Mesodermal cell (in vitro differentiated cells): ENCODE measurements around the gene TPBGL.

Experiments
- H3K27ac ChIP-seq: 2 replicates; pipeline ENCODE4 v1.7.0; 2013; ENCODE audit warnings: mild to moderate bottlenecking, low read depth, low read length, moderate library complexity; ENCODE audit not compliant: severe bottlenecking
- H3K36me3 ChIP-seq: 2 replicates; pipeline ENCODE4 v1.7.1; 2013; ENCODE audit warnings: mild to moderate bottlenecking, low read length, moderate library complexity; ENCODE audit not compliant: control insufficient read depth, insufficient read depth
- H3K4me1 ChIP-seq: one replicate; pipeline ENCODE4 v1.7.1; 2013; ENCODE audit warnings: mild to moderate bottlenecking, low read length; ENCODE audit not compliant: insufficient read depth, control insufficient read depth, poor library complexity, severe bottlenecking
- H3K4me3 ChIP-seq: 2 replicates; pipeline ENCODE4 v1.7.0; 2013; ENCODE audit warnings: low read length, control low read depth, mild to moderate bottlenecking; ENCODE audit not compliant: insufficient read depth, poor library complexity, severe bottlenecking; ENCODE audit errors: extremely low read depth
- H3K9me3 ChIP-seq: 2 replicates; pipeline ENCODE4 v1.7.1; 2013; ENCODE audit warnings: mild to moderate bottlenecking, low read length, moderate library complexity; ENCODE audit not compliant: control insufficient read depth
- WGBS, 2 experiments: methylation state at CpG; one replicate each; pipeline ENCODE4 v1.1.5; 2013; ENCODE audit warnings: missing lambda C conversion rate in 2 of 2; ENCODE audit not compliant: insufficient coverage in 2 of 2; 5-methylcytosine and 5-hydroxymethylcytosine counted together

Gene TPBGL

GRCh38 chr11:75214411-75214821, 26.2 kb upstream of the TPBGL start:
- no peaks in the 10 kb centered on the region for H3K9me3 ChIP-seq
- no peak overlapping the region for H3K27ac ChIP-seq
- WGBS, 2 experiments: 0 to 5% methylated on average over 3 to 8 of the region's 8 CpGs
- no peaks in the 10 kb centered on the region for H3K4me1 ChIP-seq
- H3K36me3 ChIP-seq: no peaks in the 10 kb centered on the region
- no peak overlapping the region for H3K4me3 ChIP-seq

DNA sequence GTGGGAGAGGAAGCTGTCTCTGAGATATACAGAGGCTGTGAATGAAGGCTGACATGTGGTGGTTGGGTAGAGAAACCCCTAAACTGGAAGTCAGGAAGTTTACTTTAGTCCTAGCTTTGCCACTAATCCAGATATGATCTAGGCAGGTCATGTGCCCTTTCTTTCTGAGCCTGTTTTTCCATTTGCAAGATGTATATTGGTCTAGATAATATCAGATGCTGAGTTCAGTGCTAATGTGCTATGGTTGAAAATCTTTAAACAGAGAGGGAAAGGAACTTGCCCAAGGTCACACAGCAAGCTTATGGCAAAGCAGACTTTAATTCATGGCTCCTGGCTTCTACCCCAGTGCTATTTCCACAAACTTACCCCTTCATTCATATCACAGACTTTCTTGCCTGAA, 25.7 kb upstream of the TPBGL start:
- H3K27ac ChIP-seq: no peak overlapping the region
- H3K9me3 ChIP-seq: no peaks in the 10 kb centered on the region
- no peaks in the 10 kb centered on the region for H3K36me3 ChIP-seq
- H3K4me1 ChIP-seq: no peaks in the 10 kb centered on the region
- H3K4me3 ChIP-seq: no peak overlapping the region

GRCh38 chr11:75219869-75220268, 20.7 kb upstream of the TPBGL start:
- WGBS, 2 experiments: 40 to 44% methylated on average over 1 of the region's 2 CpGs
- H3K36me3 ChIP-seq: no peaks in the 10 kb centered on the region
- H3K27ac ChIP-seq: no peak overlapping the region

GRCh38 chr11:75223954-75224643, 16.5 kb upstream of the TPBGL start:
- Histone ChIP-seq H3K36me3 (no peaks in the 10 kb centered on the region), H3K4me3 (no peak overlapping the region), H3K27ac (no peak overlapping the region), H3K4me1 (no peaks in the 10 kb centered on the region), H3K9me3 (no peaks in the 10 kb centered on the region)
- WGBS, 2 experiments: 61 to 66% methylated on average over 3 to 4 of the region's 5 CpGs

More at GRCh38 chr11:75219869-75220268, 20.7 kb upstream of the TPBGL start:
- H3K4me3 ChIP-seq: no peak overlapping the region
- no peaks in the 10 kb centered on the region for H3K9me3 ChIP-seq
- H3K4me1 ChIP-seq: no peaks in the 10 kb centered on the region

GRCh38 chr11:75225794-75226193, 14.8 kb upstream of the TPBGL start:
- H3K4me1 ChIP-seq: no peaks in the 10 kb centered on the region
- WGBS, 2 experiments: 40 to 90% methylated on average over 1 to 2 of the region's 4 CpGs

DNA sequence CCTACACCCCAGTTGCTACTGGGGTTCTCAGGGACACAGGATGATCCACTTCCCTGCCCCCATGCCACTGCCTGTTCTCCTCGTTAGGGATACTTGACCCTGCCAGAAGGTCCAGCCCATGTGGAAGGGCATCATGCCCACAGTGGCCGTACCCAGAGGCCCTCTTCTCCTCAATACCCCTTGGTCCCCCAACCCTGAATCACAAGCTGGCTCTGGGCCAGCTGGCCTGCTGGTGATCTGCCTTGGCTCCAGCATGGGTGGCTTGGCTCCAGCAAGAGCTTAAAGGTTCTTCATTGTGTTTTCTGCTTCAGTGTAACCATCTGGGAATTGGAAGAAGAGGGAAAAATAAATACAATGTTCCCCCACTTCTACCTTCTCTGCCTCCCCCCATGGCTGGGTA, 11.1 kb upstream of the TPBGL start:
- no peak overlapping the region for H3K27ac ChIP-seq
- no peaks in the 10 kb centered on the region for H3K9me3 ChIP-seq
- no peaks in the 10 kb centered on the region for H3K36me3 ChIP-seq
- H3K4me1 ChIP-seq: no peaks in the 10 kb centered on the region
- H3K4me3 ChIP-seq: no peak overlapping the region
- WGBS, 2 experiments: 81 to 92% methylated on average over 2 of the region's 2 CpGs

More at GRCh38 chr11:75225794-75226193, 14.8 kb upstream of the TPBGL start:
- no peaks in the 10 kb centered on the region for H3K36me3 ChIP-seq
- H3K27ac ChIP-seq: no peak overlapping the region
- H3K4me3 ChIP-seq: no peak overlapping the region
- H3K9me3 ChIP-seq: no peaks in the 10 kb centered on the region

- Histone ChIP-seq H3K9me3 (no peaks in the 10 kb centered on the region), H3K4me3 (no peak overlapping the region), H3K27ac (no peak overlapping the region), H3K36me3 (no peaks in the 10 kb centered on the region), H3K4me1 (peaks cover 3% of the 10 kb centered on the region)
- WGBS, 2 experiments: 90% methylated on average over 2 of the region's 2 CpGs; no CpG with 5 or more reads in 1 of the 2 experiments
Measured at GRCh38 chr11:75230621-75231020, 10.0 kb upstream of the TPBGL start.

DNA sequence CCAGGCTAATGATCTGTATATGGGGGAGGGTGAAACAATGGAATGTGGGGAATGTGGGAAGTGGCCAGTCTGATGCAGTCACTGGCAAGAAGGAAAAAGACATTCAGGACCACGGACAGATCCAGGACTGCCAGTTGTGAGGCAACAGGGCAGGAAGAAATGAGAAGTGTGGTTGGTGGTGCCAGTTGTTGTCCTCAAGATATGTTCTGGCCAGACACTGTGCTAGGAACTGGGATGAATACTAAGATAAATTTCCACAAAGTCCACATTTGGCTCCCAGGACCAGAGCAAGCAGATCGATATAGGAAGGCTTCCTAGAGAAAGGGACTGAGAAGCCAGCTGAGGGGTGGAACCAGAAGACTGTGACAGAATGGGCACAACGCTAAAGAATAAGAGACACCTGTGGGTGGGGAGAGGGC, 6.8 kb upstream of the TPBGL start:
- Histone ChIP-seq H3K9me3 (no peaks in the 10 kb centered on the region), H3K4me1 (peaks cover 7% of the 10 kb centered on the region), H3K36me3 (no peaks in the 10 kb centered on the region), H3K4me3 (no peak overlapping the region), H3K27ac (no peak overlapping the region)
- WGBS, 2 experiments: 47 to 60% methylated on average over 3 of the region's 3 CpGs

- Histone ChIP-seq H3K4me3 (no peak overlapping the region), H3K9me3 (no peaks in the 10 kb centered on the region), H3K4me1 (peaks cover 11% of the 10 kb centered on the region), H3K27ac (no peak overlapping the region), H3K36me3 (no peaks in the 10 kb centered on the region)
- WGBS, 2 experiments: 18 to 40% methylated on average over 4 to 7 of the region's 8 CpGs
Measured at GRCh38 chr11:75236062-75236461, 4.5 kb upstream of the TPBGL start.

DNA sequence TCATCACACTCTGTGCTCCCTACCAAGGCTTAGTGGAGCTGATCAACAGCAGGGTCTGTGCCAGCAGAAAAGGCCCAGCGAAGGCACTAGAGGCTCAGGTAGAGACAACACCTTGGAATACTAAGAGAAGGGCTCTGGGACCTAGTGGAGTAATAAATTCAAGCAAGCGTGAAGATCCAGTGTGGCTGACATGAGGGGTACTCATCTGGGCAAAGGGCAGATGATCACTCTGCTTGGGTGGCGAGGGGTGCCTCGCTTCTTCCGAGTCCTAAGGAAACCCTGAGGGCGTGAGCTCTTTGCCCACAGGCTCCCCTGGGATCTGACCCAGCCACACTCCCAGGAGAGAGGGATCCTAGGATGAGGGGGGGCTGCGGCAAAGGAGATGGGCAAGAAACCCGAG, 3.5 kb upstream of the TPBGL start:
- Histone ChIP-seq H3K27ac (no peak overlapping the region), H3K9me3 (no peaks in the 10 kb centered on the region), H3K4me1 (peaks cover 11% of the 10 kb centered on the region), H3K36me3 (no peaks in the 10 kb centered on the region), H3K4me3 (no peak overlapping the region)
- WGBS, 2 experiments: 87 to 92% methylated on average over 8 of the region's 8 CpGs

DNA sequence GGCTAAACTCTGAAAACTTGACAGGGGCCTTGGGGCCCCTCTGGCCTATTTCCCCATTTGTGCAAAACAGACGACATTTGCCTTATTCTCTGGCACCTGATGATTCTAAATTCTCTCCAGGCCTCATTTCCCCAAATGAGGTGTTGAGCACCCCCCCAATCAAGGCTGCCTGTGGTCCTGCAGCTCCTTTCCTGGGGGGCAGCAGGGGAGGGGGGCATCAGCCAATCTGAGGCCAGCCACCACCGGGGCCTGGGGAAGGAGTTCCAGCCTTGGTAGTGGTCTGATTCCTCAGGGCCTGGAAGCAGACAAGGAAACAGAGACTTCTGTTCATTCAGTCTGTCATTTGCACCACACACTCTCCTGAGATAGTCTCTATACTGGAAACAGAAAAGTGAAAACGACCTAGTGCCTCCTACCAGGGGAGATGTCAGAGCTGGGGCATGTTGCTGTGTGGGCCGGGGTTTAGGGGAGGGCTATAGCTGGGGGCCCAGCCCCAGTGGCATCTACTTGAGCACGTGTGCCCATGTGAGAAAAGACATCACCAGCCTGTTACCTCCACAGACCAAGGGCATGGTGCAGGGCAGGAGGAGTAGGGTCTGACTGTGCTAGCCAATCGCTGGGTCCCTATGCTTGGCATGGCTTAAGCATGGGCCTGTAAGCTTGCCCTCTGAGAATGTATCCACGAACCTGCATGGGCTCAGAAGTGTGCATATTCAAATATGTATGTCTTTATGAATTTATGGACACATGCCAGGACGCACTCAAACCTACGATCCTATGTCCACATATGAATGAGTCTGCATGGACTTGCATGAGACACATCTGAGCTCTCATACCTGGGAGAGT, 1.8 kb upstream of the TPBGL start:
- Histone ChIP-seq H3K9me3 (no peaks in the 10 kb centered on the region), H3K4me1 (peaks cover 11% of the 10 kb centered on the region), H3K27ac (no peak overlapping the region), H3K36me3 (no peaks in the 10 kb centered on the region), H3K4me3 (no peak overlapping the region)
- 91 to 95% methylated on average over 6 to 9 of the region's 9 CpGs for WGBS, 2 experiments
